DMS53 treated with DMSO at 0.1 percent for 48 hours (cell line): Measurements from ENCODE around the gene SYAP1.
"Not testable (repeated sequence)": the region's sequence is repeated elsewhere in the genome, so short reads cannot be mapped to it uniquely, and the experiment has no call there.

Experiments used
- DNase-seq: peaks from one replicate; lab custom pipeline; 2025; ENCODE audit not compliant: unreplicated experiment; lab: John Stamatoyannopoulos, UW

The SYAP1 gene

GRCh38 chrX:16722481-16722880 is 3.1 kb downstream of the SYAP1 start:
- no peak for DNase-seq

- DNase-seq, result no peak
These were observed 5.7 kb downstream of the SYAP1 start for GRCh38 chrX:16725072-16725471.

DNA sequence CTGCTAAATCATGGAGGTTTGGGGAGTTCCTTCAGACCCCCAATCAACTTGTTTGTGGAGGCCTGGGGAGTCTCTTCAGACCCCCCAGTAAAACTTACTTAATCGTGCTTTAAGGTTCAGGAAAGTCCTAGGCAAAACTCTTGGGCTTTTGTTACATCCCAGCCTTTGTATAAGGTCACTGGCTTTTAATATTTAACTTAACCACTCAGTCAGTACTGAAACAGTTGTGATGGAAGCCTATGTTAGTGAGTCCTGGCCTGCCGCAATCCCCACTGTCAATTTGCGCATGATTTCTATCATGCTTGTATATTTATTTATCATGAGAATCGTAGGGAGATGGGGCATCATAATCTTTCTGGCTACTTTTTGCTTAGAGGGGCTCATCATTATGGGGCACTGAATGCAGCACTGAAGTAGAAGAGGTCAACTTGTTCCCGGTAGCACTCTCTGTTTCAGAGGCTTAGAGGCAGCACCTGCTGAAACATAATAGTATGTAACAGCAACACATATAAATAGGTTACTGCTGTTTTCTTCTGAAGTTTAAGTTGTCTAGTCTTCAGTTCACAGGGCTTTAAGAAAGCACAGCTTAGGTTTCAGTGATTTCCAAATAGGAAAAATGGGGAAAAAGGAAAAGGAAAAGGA is 7.1 kb downstream of the SYAP1 start:
- DNase-seq, result not testable (repeated sequence)

GRCh38 chrX:16727637-16728036 is 8.2 kb downstream of the SYAP1 start:
- DNase-seq, result no peak

DNA sequence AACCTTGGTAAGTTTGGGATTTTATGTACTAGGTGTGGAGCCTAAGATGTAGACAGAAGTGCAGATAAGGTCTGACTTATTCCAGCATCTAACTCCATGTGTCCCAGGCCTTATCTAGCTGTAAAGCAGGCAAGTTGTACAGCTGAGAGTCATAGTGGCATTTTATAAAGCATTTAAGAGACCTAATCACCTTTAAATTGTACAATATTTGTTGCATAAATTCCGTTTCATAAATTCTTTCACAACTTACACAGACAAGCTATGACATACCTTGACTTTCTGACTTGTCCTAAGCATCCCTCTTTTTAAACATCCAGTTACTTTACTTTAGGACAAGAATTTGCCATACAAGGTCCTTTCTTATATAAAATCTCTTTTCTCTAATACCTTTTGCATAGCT is 11.0 kb downstream of the SYAP1 start:
- no peak for DNase-seq

DNA sequence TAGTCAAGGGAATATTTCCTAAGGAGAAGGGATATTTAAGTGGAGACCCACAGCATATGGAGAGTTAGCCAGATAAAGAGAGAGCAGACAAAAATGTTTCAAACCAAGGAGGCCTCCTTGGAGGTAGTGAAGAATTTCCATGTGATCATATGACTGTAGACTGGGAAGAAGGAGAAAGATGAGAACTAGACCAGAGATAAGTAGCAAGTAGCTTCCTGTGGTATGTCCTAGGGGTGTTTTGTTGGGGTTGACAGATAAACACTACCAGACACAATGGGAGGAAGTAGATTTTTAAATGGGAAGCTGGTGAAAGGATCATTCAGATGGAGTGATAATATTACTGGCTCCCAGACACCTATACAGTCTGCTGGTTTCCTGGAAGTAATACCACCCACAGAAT is 13.6 kb downstream of the SYAP1 start:
- DNase-seq, result no peak

- no peak for DNase-seq
These were observed 17.6 kb downstream of the SYAP1 start for GRCh38 chrX:16737024-16737423.

DNA sequence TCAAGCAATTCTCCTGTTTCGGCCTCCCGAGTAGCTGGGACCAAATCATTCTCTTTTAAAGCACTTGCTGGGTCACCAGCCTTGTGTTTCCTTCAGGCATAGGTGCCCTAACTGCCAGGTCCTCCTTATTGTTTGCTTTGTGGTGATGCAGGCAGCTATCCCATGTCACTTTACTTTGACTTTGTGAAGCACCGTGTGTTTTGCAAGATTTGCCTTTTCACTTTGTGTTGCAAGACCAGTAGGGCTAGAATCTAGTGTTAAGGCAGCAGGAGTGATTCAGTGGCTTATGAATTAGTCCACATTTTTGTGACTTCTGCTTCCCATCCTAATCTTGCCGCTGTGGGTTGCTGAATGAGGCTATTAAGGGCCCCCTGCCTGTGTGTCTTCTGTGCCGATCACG is 20.2 kb downstream of the SYAP1 start:
- DNase-seq, result no peak

- DNase-seq, result no peak
These were observed 24.4 kb downstream of the SYAP1 start for GRCh38 chrX:16743604-16744325.

DNA sequence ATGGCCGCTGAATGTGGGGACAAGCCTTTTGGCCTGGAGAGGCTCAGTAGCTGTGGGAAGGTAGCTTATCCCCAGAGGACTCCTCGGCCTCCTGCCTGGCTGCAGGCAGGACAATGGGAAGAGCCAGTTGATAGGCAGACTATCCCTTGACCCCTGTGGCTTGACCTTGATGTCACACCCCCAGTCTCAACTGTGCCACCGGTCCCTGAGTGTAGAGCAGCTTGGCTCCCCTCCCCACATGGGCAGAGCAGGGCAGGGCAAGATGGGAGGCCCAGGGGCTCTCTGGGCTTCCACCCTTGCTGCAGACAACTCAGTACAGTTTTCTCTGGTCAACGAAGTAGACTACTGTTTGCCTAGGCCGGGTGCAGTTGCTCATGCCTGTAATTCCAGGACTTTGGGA is 25.7 kb downstream of the SYAP1 start:
- DNase-seq, result no peak

GRCh38 chrX:16745659-16746058 is 26.2 kb downstream of the SYAP1 start:
- peak; percentile 41 for DNase-seq

DNA sequence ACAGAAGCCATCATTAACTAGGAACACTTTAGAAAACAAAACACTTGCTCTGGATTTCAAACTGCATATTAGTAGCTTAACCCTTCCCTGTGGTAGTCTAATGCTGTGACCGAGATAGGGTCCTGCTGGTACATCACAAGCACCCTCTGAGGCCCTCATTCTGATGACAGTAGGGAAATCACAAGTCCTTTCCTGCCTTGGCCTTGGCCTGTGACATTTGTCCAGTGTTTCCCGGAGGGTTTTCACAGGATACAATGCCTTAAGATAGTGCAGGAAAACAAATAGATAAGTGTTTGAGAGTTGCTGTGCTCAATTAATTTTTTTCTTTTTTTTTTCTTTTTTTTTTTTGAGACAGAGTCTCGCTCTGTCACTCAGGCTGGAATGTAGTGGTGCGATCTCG is 29.0 kb downstream of the SYAP1 start:
- DNase-seq, result no peak

- no peak for DNase-seq
These were observed 30.7 kb downstream of the SYAP1 start for GRCh38 chrX:16750136-16750535.

DNA sequence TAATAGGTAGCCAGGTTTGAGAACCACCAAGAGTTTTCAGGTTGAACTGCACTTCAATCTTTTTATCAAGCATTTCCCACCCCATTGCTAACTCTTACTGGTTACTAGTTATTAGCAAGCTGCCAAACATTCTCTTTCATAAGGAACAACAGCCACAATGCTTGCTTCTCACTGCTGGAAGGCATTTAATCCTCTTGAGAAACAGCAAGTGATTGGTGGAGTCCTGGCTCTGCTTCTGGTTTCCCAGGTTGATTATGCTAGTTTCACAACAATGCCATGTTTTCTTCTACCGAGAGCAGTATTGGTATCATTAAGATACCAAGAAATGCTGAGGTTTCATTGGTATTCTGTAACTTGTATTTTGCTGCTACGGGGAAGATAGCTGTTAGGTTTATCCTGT is 34.6 kb downstream of the SYAP1 start:
- DNase-seq, result no peak

DNA sequence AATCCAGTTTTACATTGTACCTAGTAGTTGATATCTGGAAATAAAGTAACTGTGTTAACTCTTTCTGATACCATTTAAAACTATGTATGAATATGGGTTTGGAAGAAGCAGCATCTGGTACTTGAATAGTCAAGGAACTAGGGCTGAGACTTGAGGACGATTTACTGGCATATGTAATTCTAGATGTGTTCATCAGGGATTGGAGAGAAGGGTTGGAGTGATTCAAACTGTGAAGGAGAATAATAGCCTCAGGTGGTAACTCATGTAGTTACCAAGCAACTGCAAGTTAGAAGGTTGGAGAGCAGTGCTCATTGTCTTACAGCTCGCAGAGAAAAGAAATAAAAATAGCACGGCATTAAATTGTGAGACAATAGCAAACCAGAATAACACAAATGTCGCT is 37.3 kb downstream of the SYAP1 start:
- no peak for DNase-seq

- DNase-seq, result not testable (repeated sequence)
These were observed 42.1 kb downstream of the SYAP1 start for GRCh38 chrX:16761500-16761899.

DNA sequence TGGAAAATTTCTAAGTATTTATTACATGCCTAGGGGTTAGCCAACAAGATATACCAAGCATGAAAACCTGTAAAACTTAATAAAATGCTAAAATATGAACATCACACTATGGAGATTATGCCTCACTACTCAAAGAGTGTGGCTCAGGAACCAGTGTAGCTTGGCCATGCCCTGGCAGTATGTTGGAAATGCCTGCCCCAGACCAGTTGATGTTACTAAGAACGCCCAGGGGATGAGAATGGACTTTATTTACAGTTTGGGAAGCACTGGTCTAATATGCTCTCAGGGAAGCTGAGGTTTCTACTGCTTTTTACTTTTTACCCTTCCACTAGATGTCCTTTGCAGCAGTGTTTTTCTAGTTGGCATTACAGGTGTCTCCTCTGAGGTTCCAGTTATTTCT is 43.2 kb downstream of the SYAP1 start:
- no peak for DNase-seq

- DNase-seq, result no peak
These were observed 46.2 kb downstream of the SYAP1 start for GRCh38 chrX:16765594-16765993.

- DNase-seq, result no peak
These were observed 51.6 kb downstream of the SYAP1 start for GRCh38 chrX:16770970-16771482.

DNA sequence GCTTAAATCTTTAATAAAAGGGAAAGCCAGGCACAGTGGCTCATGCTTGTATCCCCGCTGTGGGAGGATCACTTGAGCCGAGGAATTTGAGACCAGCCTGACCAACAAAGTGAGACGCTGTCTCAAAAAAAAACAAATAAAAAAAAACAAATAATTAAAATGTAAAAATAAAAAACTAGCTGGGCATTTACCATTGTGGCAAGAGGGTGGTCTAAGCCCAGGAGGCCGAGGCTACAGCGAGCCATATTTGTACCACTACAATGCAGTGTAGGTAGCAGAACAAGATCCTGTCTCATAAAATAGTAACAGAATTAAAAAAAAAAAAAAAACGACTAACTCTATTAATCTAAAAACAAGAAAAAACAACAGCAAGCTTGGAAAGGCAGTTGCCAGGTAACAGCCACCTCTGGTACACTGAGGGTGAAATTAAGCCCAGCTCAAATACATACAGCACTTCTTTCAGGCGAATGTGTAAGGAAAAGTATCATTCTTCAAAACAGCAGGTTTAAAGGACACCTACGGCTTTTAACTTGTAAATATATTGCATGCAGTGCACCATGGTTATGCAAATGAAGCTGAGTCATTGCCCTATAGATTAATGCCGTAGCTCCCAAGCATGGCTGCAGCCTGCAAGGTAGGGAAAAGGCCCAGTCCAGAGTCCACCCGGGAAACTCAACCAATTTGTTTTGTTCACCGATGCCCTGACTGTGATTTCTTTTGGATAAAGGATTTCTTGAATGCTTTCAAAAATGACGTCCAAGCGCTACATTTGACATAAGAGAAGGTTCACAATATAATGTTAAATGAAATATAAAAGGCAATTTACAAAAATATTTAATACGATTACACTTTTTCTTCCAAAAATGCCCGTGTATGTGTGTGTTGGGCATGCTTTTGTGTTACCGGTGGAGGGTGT is 52.3 kb downstream of the SYAP1 start:
- peak; percentile 78 for DNase-seq

GRCh38 chrX:16772460-16772859 is 53.0 kb downstream of the SYAP1 start:
- DNase-seq, result no peak

GRCh38 chrX:16774746-16775145 is 55.3 kb downstream of the SYAP1 start:
- DNase-seq, result no peak
